Mesothelial cell of epicardium (in vitro differentiated cells): ENCODE data around the gene CD83. TPM values are rescaled to one million over a fixed set of nuclear protein-coding genes. Genes with fewer than 3 reads are reported as not detected.

Source experiments
- DNase-seq, 2 experiments: peaks; one replicate each; pipeline ENCODE4 v3.0.0; 2021; ENCODE audit warnings: low spot score in 2 of 2; ENCODE audit not compliant: unreplicated experiment in 2 of 2
- H3K27ac Mint-ChIP-seq: 2 replicates; pipeline ENCODE4 v1.8.0; 2021; ENCODE audit warnings: mixed read lengths
- H3K27me3 Mint-ChIP-seq: 2 replicates; pipeline ENCODE4 v1.8.0; 2021; ENCODE audit warnings: low read depth, mixed read lengths
- H3K36me3 Mint-ChIP-seq: 2 replicates; pipeline ENCODE4 v1.8.0; 2021; ENCODE audit warnings: mixed read lengths
- H3K4me1 Mint-ChIP-seq: 2 replicates; pipeline ENCODE4 v1.8.0; 2021; ENCODE audit warnings: mixed read lengths
- H3K4me3 Mint-ChIP-seq: 2 replicates; pipeline ENCODE4 v1.8.0; 2021; ENCODE audit warnings: mild to moderate bottlenecking, moderate library complexity, mixed read lengths
- H3K9me3 Mint-ChIP-seq: 2 replicates; pipeline ENCODE4 v1.8.0; 2021; ENCODE audit warnings: mixed read lengths
- CTCF ChIP-seq: fragments of 200-600 bp; sonication (generic); IDR thresholded peaks from one replicate; pipeline ENCODE4 v1.5.0; 2021; ENCODE audit warnings: antibody characterized with exemption; ENCODE audit not compliant: unreplicated experiment
- total RNA-seq: library from RNA; stranded (reverse); gene quantifications from 3 replicates; pipeline ENCODE4 v1.2.1, GENCODE V29; 2021

The CD83 gene
- total RNA-seq, 1 donor from 2014 or later = 6.7 TPM

GRCh38 chr6:14176429-14176828 is 58.9 kb downstream of the CD83 start:
- Mint-ChIP-seq H3K9me3 (peaks cover 2% of the 10 kb centered on the region), H3K27ac (no peak overlapping the region), H3K4me1 (no peaks in the 10 kb centered on the region), H3K4me3 (no peak overlapping the region), H3K36me3 (peaks cover under 1% of the 10 kb centered on the region), H3K27me3 (peaks cover 19% of the 10 kb centered on the region)
- DNase-seq = no peak
- no peak for TF ChIP-seq CTCF

GRCh38 chr6:14177413-14178082 is 60.0 kb downstream of the CD83 start:
- no peak for DNase-seq
- Mint-ChIP-seq H3K4me3 (no peak overlapping the region), H3K27me3 (peaks cover 22% of the 10 kb centered on the region), H3K9me3 (no peaks in the 10 kb centered on the region), H3K4me1 (no peaks in the 10 kb centered on the region), H3K27ac (no peak overlapping the region), H3K36me3 (no peaks in the 10 kb centered on the region)
- no peak for TF ChIP-seq CTCF

GRCh38 chr6:14178083-14178445 is 60.5 kb downstream of the CD83 start:
- Mint-ChIP-seq H3K4me1 (no peaks in the 10 kb centered on the region), H3K27me3 (peaks cover 22% of the 10 kb centered on the region)

GRCh38 chr6:14180609-14181008 is 63.0 kb downstream of the CD83 start:
- Mint-ChIP-seq H3K9me3 (peaks cover 4% of the 10 kb centered on the region), H3K27ac (no peak overlapping the region), H3K4me3 (no peak overlapping the region), H3K4me1 (no peaks in the 10 kb centered on the region), H3K27me3 (peaks cover 22% of the 10 kb centered on the region), H3K36me3 (no peaks in the 10 kb centered on the region)
- no peak for DNase-seq
- no peak for TF ChIP-seq CTCF

More at GRCh38 chr6:14178083-14178445, 60.5 kb downstream of the CD83 start:
- Mint-ChIP-seq H3K36me3 (no peaks in the 10 kb centered on the region), H3K27ac (no peak overlapping the region), H3K4me3 (no peak overlapping the region), H3K9me3 (no peaks in the 10 kb centered on the region)
- no peak for DNase-seq
- no peak for TF ChIP-seq CTCF

- no peak for DNase-seq
- Mint-ChIP-seq H3K27ac (no peak overlapping the region), H3K9me3 (peaks cover 4% of the 10 kb centered on the region), H3K4me3 (no peak overlapping the region), H3K36me3 (no peaks in the 10 kb centered on the region), H3K4me1 (no peaks in the 10 kb centered on the region), H3K27me3 (peaks cover 6% of the 10 kb centered on the region)
- TF ChIP-seq CTCF = no peak
Measured at GRCh38 chr6:14182916-14183315, 65.3 kb downstream of the CD83 start.

Other genes starting within 250 kb of the CD83 start
- gene RNF182, start 192.8 kb upstream of the CD83 start, total RNA-seq = 4.1 to 5.1 TPM (median 4.2 TPM) in 3 replicates